Smooth muscle cell (in vitro differentiated cells): ENCODE results near the gene COL25A1. TPM values are rescaled to one million over a fixed set of nuclear protein-coding genes. Genes with fewer than 3 reads are reported as not detected.

Experiments used
- DNase-seq: peaks from one replicate; lab custom pipeline; 2025; ENCODE audit not compliant: unreplicated experiment; lab: John Stamatoyannopoulos, UW
- H2AFZ ChIP-seq: fragments of 200-600 bp; sonication (generic); 2 replicates; pipeline ENCODE4 v1.6.0; 2016; ENCODE audit warnings: antibody characterized with exemption, low read depth, mild to moderate bottlenecking
- H3F3A ChIP-seq: fragments of 200-600 bp; sonication (generic); 2 replicates; pipeline ENCODE4 v1.6.0; 2017; ENCODE audit warnings: antibody characterized with exemption, low read depth
- H3K27ac ChIP-seq: fragments of 200-600 bp; sonication (generic); 2 replicates; pipeline ENCODE4 v1.5.1; 2016; ENCODE audit warnings: low read depth, mild to moderate bottlenecking
- H3K27me3 ChIP-seq: fragments of 200-600 bp; sonication (generic); 2 replicates; pipeline ENCODE4 v1.6.1; 2016; ENCODE audit warnings: low read depth, mild to moderate bottlenecking
- H3K36me3 ChIP-seq: fragments of 200-600 bp; sonication (generic); 2 replicates; pipeline ENCODE4 v1.5.1; 2016; ENCODE audit warnings: low read depth
- H3K4me1 ChIP-seq: fragments of 200-600 bp; sonication (generic); 2 replicates; pipeline ENCODE4 v1.5.1; 2016; ENCODE audit warnings: low read depth
- H3K4me2 ChIP-seq: fragments of 200-600 bp; sonication (generic); 2 replicates; pipeline ENCODE4 v1.6.0; 2016; ENCODE audit warnings: mild to moderate bottlenecking
- H3K4me3 ChIP-seq: fragments of 200-600 bp; sonication (generic); 2 replicates; pipeline ENCODE4 v1.5.1; 2016; ENCODE audit warnings: mild to moderate bottlenecking
- H3K79me2 ChIP-seq: fragments of 200-600 bp; sonication (generic); 2 replicates; pipeline ENCODE4 v1.6.0; 2016; ENCODE audit warnings: low read depth, mild to moderate bottlenecking
- H3K9ac ChIP-seq: fragments of 200-600 bp; sonication (generic); 2 replicates; pipeline ENCODE4 v1.6.0; 2016; ENCODE audit warnings: low read depth
- H3K9me3 ChIP-seq: fragments of 200-600 bp; sonication (generic); replicated peaks from 2 replicates; pipeline ENCODE4 v1.5.1; 2016; ENCODE audit warnings: low read depth
- H4K20me1 ChIP-seq: fragments of 200-600 bp; sonication (generic); 2 replicates; pipeline ENCODE4 v1.6.0; 2016; ENCODE audit warnings: low read depth
- WGBS: methylation state at CpG from one replicate; pipeline ENCODE4 v1.1.7; 2016; ENCODE audit warnings: low lambda C conversion rate; 5-methylcytosine and 5-hydroxymethylcytosine counted together
- polyA plus RNA-seq: library from polyadenylated mRNA; unstranded; fragments of >200 nt; fragmentation: Nextera tagmentation; extraction: Ambion mirVana; gene quantifications from 2 replicates; pipeline ENCODE4 v1.2.1, GENCODE V29; 2016
- total RNA-seq: library from RNA; depleted of rRNA; stranded (reverse); fragments of >200 nt; gene quantifications from 2 replicates; pipeline ENCODE4 v1.2.3, GENCODE V29; 2014
- TF ChIP-seq, protein P1 (sequence below): fragments of 200-600 bp; sonication (generic); IDR thresholded peaks from 2 replicates; pipeline ENCODE4 v1.5.1; 2017; ENCODE audit warnings: borderline replicate concordance, mild to moderate bottlenecking, antibody characterized with exemption; ENCODE audit not compliant: insufficient read depth, poor library complexity, severe bottlenecking

The COL25A1 gene
- total and polyA plus RNA-seq, 2 experiments from 2014 or later, result 2.9 to 4.7 TPM

- DNase-seq, result no peak
- Histone ChIP-seq H2AFZ (no peak overlapping the region), H3K79me2 (no peaks in the 10 kb centered on the region), H3K4me3 (no peak overlapping the region), H4K20me1 (no peaks in the 10 kb centered on the region), H3K36me3 (no peaks in the 10 kb centered on the region), H3K27ac (no peak overlapping the region), H3K9me3 (no peaks in the 10 kb centered on the region), H3K27me3 (no peaks in the 10 kb centered on the region), H3F3A (no peaks in the 10 kb centered on the region), H3K4me2 (no peak overlapping the region), H3K4me1 (no peaks in the 10 kb centered on the region), H3K9ac (no peak overlapping the region)
- 87% methylated on average over 5 of the region's 5 CpGs for WGBS
- TF ChIP-seq, protein P1, sequence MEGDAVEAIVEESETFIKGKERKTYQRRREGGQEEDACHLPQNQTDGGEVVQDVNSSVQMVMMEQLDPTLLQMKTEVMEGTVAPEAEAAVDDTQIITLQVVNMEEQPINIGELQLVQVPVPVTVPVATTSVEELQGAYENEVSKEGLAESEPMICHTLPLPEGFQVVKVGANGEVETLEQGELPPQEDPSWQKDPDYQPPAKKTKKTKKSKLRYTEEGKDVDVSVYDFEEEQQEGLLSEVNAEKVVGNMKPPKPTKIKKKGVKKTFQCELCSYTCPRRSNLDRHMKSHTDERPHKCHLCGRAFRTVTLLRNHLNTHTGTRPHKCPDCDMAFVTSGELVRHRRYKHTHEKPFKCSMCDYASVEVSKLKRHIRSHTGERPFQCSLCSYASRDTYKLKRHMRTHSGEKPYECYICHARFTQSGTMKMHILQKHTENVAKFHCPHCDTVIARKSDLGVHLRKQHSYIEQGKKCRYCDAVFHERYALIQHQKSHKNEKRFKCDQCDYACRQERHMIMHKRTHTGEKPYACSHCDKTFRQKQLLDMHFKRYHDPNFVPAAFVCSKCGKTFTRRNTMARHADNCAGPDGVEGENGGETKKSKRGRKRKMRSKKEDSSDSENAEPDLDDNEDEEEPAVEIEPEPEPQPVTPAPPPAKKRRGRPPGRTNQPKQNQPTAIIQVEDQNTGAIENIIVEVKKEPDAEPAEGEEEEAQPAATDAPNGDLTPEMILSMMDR, result no peak
Measured at GRCh38 chr4:108919226-108919893, 383.1 kb downstream of the COL25A1 start.

DNA sequence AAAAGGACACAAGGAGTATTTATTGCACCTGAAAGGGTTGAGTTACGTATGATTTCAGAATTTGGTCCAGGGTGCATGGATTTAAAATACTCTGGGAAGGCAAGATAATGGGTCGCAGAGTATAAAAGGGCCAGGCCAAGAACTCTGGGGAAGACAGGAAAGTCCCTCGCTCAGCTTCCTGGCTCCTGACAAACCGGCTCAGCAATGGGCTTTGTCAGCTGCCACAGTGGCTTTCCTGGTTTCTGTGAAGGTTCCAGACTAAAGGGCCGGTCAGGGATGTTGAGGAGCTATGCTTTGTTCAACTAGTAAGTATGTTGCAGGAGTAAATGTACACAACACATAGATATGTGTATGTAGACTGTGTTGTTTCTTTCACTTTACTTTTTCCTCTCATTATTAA, 385.2 kb downstream of the COL25A1 start:
- no peaks in the 10 kb centered on the region for H3K9me3 ChIP-seq
- H3K27ac ChIP-seq, result no peak overlapping the region
- no peaks in the 10 kb centered on the region for H3K79me2 ChIP-seq
- H3K9ac ChIP-seq, result no peak overlapping the region
- no peaks in the 10 kb centered on the region for H3K27me3 ChIP-seq
- no peak overlapping the region for H3K4me3 ChIP-seq
- no peaks in the 10 kb centered on the region for H3K4me1 ChIP-seq
- H3F3A ChIP-seq, result no peaks in the 10 kb centered on the region
- no peak overlapping the region for H3K4me2 ChIP-seq
- H4K20me1 ChIP-seq, result no peaks in the 10 kb centered on the region
- no peak for DNase-seq
- 71% methylated on average over 5 of the region's 5 CpGs for WGBS
- TF ChIP-seq, protein P1, result no peak
- no peak overlapping the region for H2AFZ ChIP-seq
- no peaks in the 10 kb centered on the region for H3K36me3 ChIP-seq

DNA sequence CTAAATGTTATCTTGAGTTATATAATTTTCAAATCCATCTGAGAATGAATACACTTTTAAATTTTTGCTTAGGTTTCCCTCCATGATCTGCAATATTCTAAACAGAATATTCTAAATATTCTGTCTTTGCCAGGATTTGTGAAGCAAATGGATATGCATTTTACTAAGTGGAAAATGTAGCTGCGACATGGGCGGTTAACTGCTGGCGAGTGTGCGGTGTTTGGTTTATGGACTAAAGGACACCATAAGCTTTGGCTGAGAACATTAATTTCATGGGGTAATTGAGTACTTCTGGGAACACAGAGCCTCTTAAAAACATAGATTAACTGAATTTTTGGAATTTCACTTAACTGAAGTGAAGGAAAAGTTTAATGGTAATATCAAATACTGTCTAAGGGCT, 385.8 kb downstream of the COL25A1 start:
- WGBS, result 97% methylated on average over 4 of the region's 4 CpGs
- H3K4me1 ChIP-seq, result no peaks in the 10 kb centered on the region

More for the DNA sequence above, 385.8 kb downstream of the COL25A1 start:
- H3F3A ChIP-seq, result no peaks in the 10 kb centered on the region
- H3K4me3 ChIP-seq, result no peak overlapping the region
- no peak overlapping the region for H3K9ac ChIP-seq
- H3K27me3 ChIP-seq, result no peaks in the 10 kb centered on the region
- no peak overlapping the region for H3K27ac ChIP-seq
- no peak overlapping the region for H2AFZ ChIP-seq
- H4K20me1 ChIP-seq, result no peaks in the 10 kb centered on the region
- no peak for DNase-seq
- TF ChIP-seq, protein P1, result no peak
- no peaks in the 10 kb centered on the region for H3K9me3 ChIP-seq
- no peak overlapping the region for H3K4me2 ChIP-seq
- no peaks in the 10 kb centered on the region for H3K36me3 ChIP-seq
- no peaks in the 10 kb centered on the region for H3K79me2 ChIP-seq
